SU-DHL-6 (cell line): ENCODE data around the gene RBM12.

Source experiments
- H2AFZ ChIP-seq: fragments of 200-600 bp; sonication (generic); 2 replicates; pipeline ENCODE4 v1.6.1; 2014; ENCODE audit warnings: low read depth, mild to moderate bottlenecking, moderate library complexity, mixed read lengths, antibody characterized with exemption, low read length; ENCODE audit not compliant: severe bottlenecking
- H3F3A ChIP-seq: fragments of 200-600 bp; shearing (Covaris generic); 2 replicates; pipeline ENCODE4 v1.6.0; 2016; ENCODE audit warnings: antibody characterized with exemption, mild to moderate bottlenecking; ENCODE audit not compliant: insufficient read depth
- H3K27ac ChIP-seq: fragments of 200-600 bp; sonication (generic); 2 replicates; pipeline ENCODE4 v1.5.1; 2016; ENCODE audit warnings: low read depth, mild to moderate bottlenecking, low read length, moderate library complexity, mixed read lengths
- H3K27me3 ChIP-seq: fragments of 200-600 bp; sonication (generic), shearing (Covaris generic); 2 replicates; pipeline ENCODE4 v1.6.0; 2014; ENCODE audit warnings: mild to moderate bottlenecking, low read length
- H3K36me3 ChIP-seq: fragments of 200-600 bp; sonication (generic); 2 replicates; pipeline ENCODE4 v1.6.1; 2014; ENCODE audit warnings: mild to moderate bottlenecking, low read length, mixed read lengths
- H3K4me2 ChIP-seq: fragments of 300-600, 200-600 bp; shearing (Covaris generic), sonication (generic); 2 replicates; pipeline ENCODE4 v1.6.0; 2014; ENCODE audit warnings: low read length, low read depth, mild to moderate bottlenecking; ENCODE audit not compliant: poor library complexity, severe bottlenecking
- H3K4me3 ChIP-seq: fragments of 200-600 bp; sonication (generic); 2 replicates; pipeline ENCODE4 v1.5.1; 2014; ENCODE audit warnings: antibody characterized with exemption, low read length, mild to moderate bottlenecking, mixed read lengths; ENCODE audit not compliant: insufficient read depth, poor library complexity, severe bottlenecking
- H3K79me2 ChIP-seq: fragments of 200-600 bp; sonication (generic); 2 replicates; pipeline ENCODE4 v1.6.1; 2014; ENCODE audit warnings: mild to moderate bottlenecking, low read length, moderate library complexity; ENCODE audit not compliant: insufficient read depth
- H3K9ac ChIP-seq: fragments of 200-600 bp; sonication (generic); 2 replicates; pipeline ENCODE4 v1.7.0; 2014; ENCODE audit warnings: mild to moderate bottlenecking, low read length
- H3K9me2 ChIP-seq: fragments of 200-600 bp; sonication (generic); replicated peaks from 2 replicates; pipeline ENCODE4 v1.6.1; 2014; ENCODE audit warnings: low read length; ENCODE audit not compliant: insufficient read depth
- H3K9me3 ChIP-seq: fragments of 200-600 bp; sonication (generic); 2 replicates; pipeline ENCODE4 v1.6.1; 2014; ENCODE audit warnings: low read length, mixed read lengths; ENCODE audit not compliant: insufficient read depth
- H4K20me1 ChIP-seq: fragments of 200-600 bp; sonication (generic); 2 replicates; pipeline ENCODE4 v1.6.1; 2014; ENCODE audit warnings: low read depth, mild to moderate bottlenecking, antibody characterized with exemption, low read length, moderate library complexity, mixed read lengths
- CTCF ChIP-seq: fragments of 200-600 bp; sonication (generic); IDR thresholded peaks from one replicate; pipeline ENCODE4 v1.5.1; 2017; ENCODE audit warnings: antibody characterized with exemption, mild to moderate bottlenecking, low read length, moderate library complexity; ENCODE audit not compliant: insufficient read depth, poor library complexity, severe bottlenecking
- EZH2phosphoT487 ChIP-seq: fragments of 200-600 bp; sonication (generic), shearing (Covaris generic); conservative IDR thresholded peaks from 2 replicates; pipeline ENCODE4 v1.6.1; 2018; ENCODE audit warnings: mild to moderate bottlenecking, antibody characterized with exemption, low read length, moderate library complexity, mixed read lengths

The RBM12 gene

GRCh38 chr20:35610833-35611427 lies 53.8 kb downstream of the RBM12 start:
- H2AFZ ChIP-seq = no peak overlapping the region
- no peak overlapping the region for H3K9ac ChIP-seq
- TF ChIP-seq EZH2phosphoT487 = no peak
- no peaks in the 10 kb centered on the region for H3K36me3 ChIP-seq
- no peaks in the 10 kb centered on the region for H3K9me2 ChIP-seq
- H3K79me2 ChIP-seq = no peaks in the 10 kb centered on the region
- no peak overlapping the region for H3K4me3 ChIP-seq
- no peak overlapping the region for H3K27ac ChIP-seq
- no peaks in the 10 kb centered on the region for H3K27me3 ChIP-seq
- H3K4me2 ChIP-seq = no peak overlapping the region
- no peaks in the 10 kb centered on the region for H3F3A ChIP-seq
- H3K9me3 ChIP-seq = no peaks in the 10 kb centered on the region
- H4K20me1 ChIP-seq = no peaks in the 10 kb centered on the region

- Histone ChIP-seq H2AFZ (no peak overlapping the region), H3K9me3 (no peaks in the 10 kb centered on the region), H3K9ac (no peak overlapping the region), H3K36me3 (no peaks in the 10 kb centered on the region), H4K20me1 (no peaks in the 10 kb centered on the region), H3K4me2 (no peak overlapping the region), H3K27me3 (no peaks in the 10 kb centered on the region), H3F3A (no peaks in the 10 kb centered on the region), H3K79me2 (no peaks in the 10 kb centered on the region), H3K27ac (no peak overlapping the region), H3K9me2 (no peaks in the 10 kb centered on the region), H3K4me3 (no peak overlapping the region)
- no peak for TF ChIP-seq CTCF
- no peak for TF ChIP-seq EZH2phosphoT487
Measured at GRCh38 chr20:35607003-35607735, 57.5 kb downstream of the RBM12 start.

GRCh38 chr20:35606127-35606526 lies 58.6 kb downstream of the RBM12 start:
- TF ChIP-seq EZH2phosphoT487 (no peak), CTCF (no peak)
- Histone ChIP-seq H3K79me2 (no peaks in the 10 kb centered on the region), H3K27ac (no peak overlapping the region), H3K36me3 (no peaks in the 10 kb centered on the region), H3K27me3 (no peaks in the 10 kb centered on the region), H3K9me2 (no peaks in the 10 kb centered on the region), H3K9me3 (no peaks in the 10 kb centered on the region), H3F3A (no peaks in the 10 kb centered on the region), H2AFZ (no peak overlapping the region), H3K4me3 (no peak overlapping the region), H3K9ac (no peak overlapping the region), H3K4me2 (no peak overlapping the region), H4K20me1 (no peaks in the 10 kb centered on the region)

GRCh38 chr20:35604449-35604747 lies 60.3 kb downstream of the RBM12 start:
- no peak overlapping the region for H3K4me2 ChIP-seq

More at GRCh38 chr20:35604449-35604747, 60.3 kb downstream of the RBM12 start:
- Histone ChIP-seq H3K9ac (no peak overlapping the region), H3K9me2 (no peaks in the 10 kb centered on the region), H3K4me3 (no peak overlapping the region), H3F3A (no peaks in the 10 kb centered on the region), H2AFZ (no peak overlapping the region), H3K27ac (no peak overlapping the region), H3K9me3 (no peaks in the 10 kb centered on the region), H4K20me1 (no peaks in the 10 kb centered on the region), H3K27me3 (no peaks in the 10 kb centered on the region), H3K36me3 (no peaks in the 10 kb centered on the region), H3K79me2 (no peaks in the 10 kb centered on the region)
- no peak for TF ChIP-seq EZH2phosphoT487
- TF ChIP-seq CTCF = peak; percentile 66
